WTC11 (cell line): Measurements from ENCODE around the gene LRRC8C. TPM values are rescaled to one million over a fixed set of nuclear protein-coding genes. Genes with fewer than 3 reads are reported as not detected.

Experiments used
- ATAC-seq: fragments of 200-7000 bp; cut with Tn5 transposase; 2 replicates; pipeline ENCODE4 v1.10.0; 2021; ENCODE audit warnings: mild to moderate bottlenecking, moderate library complexity
- CTCF ChIA-PET: fragments of 300-600 bp; sonication (Branson Sonifier 250); formaldehyde crosslinking; loops from one replicate; lab custom pipeline; 2021; ENCODE audit warnings: antibody characterized with exemption; lab: Charles Lee
- POLR2A ChIA-PET: fragments of 350-600 bp; sonication (Branson Sonifier 250); formaldehyde crosslinking; loops from one replicate; lab custom pipeline; 2021; ENCODE audit warnings: antibody characterized with exemption; lab: Charles Lee
- DNase-seq: peaks from one replicate; pipeline ENCODE4 v3.0.0; 2021; ENCODE audit warnings: low spot score
- H3K27ac Mint-ChIP-seq: 2 replicates; pipeline ENCODE4 v1.8.0; 2021; ENCODE audit warnings: mixed read lengths
- H3K27me3 Mint-ChIP-seq: 2 replicates; pipeline ENCODE4 v1.8.0; 2021; ENCODE audit warnings: low read depth, mild to moderate bottlenecking, moderate library complexity, mixed read lengths
- H3K36me3 Mint-ChIP-seq: 2 replicates; pipeline ENCODE4 v1.8.0; 2021; ENCODE audit warnings: mixed read lengths
- H3K4me1 Mint-ChIP-seq: 2 replicates; pipeline ENCODE4 v1.8.0; 2022; ENCODE audit warnings: mixed read lengths
- H3K4me3 Mint-ChIP-seq: 2 replicates; pipeline ENCODE4 v1.8.0; 2021; ENCODE audit warnings: mild to moderate bottlenecking, moderate library complexity, mixed read lengths
- H3K9me3 Mint-ChIP-seq: 2 replicates; pipeline ENCODE4 v1.8.0; 2021; ENCODE audit warnings: mixed read lengths
- ARID4B ChIP-seq: sonication (generic); formaldehyde crosslinking; IDR thresholded peaks from 2 replicates; pipeline ENCODE4 v1.8.0; 2023; ENCODE audit warnings: missing genetic modification reagents, mild to moderate bottlenecking, borderline replicate concordance
- ATF1 ChIP-seq: sonication (generic); formaldehyde crosslinking; IDR thresholded peaks from 2 replicates; pipeline ENCODE4 v1.8.1; 2023; ENCODE audit warnings: mild to moderate bottlenecking, moderate library complexity, missing genetic modification reagents
- E2F4 ChIP-seq: sonication (generic); formaldehyde crosslinking; IDR thresholded peaks from 2 replicates; pipeline ENCODE4 v1.8.1; 2022; ENCODE audit warnings: low read depth, mild to moderate bottlenecking, moderate library complexity, missing genetic modification reagents, borderline replicate concordance
- E2F5 ChIP-seq: sonication (generic); formaldehyde crosslinking; IDR thresholded peaks from 2 replicates; pipeline ENCODE4 v1.8.1; 2022; ENCODE audit warnings: mild to moderate bottlenecking, moderate library complexity, missing genetic modification reagents
- ESRRA ChIP-seq: sonication (generic); formaldehyde crosslinking; IDR thresholded peaks from 2 replicates; pipeline ENCODE4 v1.8.1; 2022; ENCODE audit warnings: mild to moderate bottlenecking, missing genetic modification reagents, borderline replicate concordance
- HMGXB4 ChIP-seq: sonication (generic); formaldehyde crosslinking; IDR thresholded peaks from 2 replicates; pipeline ENCODE4 v1.8.1; 2023; ENCODE audit warnings: mild to moderate bottlenecking, moderate library complexity, missing genetic modification reagents
- NFE2L1 ChIP-seq: sonication (generic); formaldehyde crosslinking; IDR thresholded peaks from 2 replicates; pipeline ENCODE4 v1.8.1; 2023; ENCODE audit warnings: missing genetic modification reagents
- RORB ChIP-seq: fragments of 250-450 bp; sonication (Bioruptor Pico); IDR thresholded peaks from 2 replicates; pipeline ENCODE4 v1.9.0; 2021; ENCODE audit warnings: mild to moderate bottlenecking
- TEAD1 ChIP-seq: sonication (generic); formaldehyde crosslinking; IDR thresholded peaks from 2 replicates; pipeline ENCODE4 v1.8.0; 2022; ENCODE audit warnings: mild to moderate bottlenecking, missing genetic modification reagents
- USF1 ChIP-seq: sonication (generic); formaldehyde crosslinking; IDR thresholded peaks from 2 replicates; pipeline ENCODE4 v1.8.0; 2022; ENCODE audit warnings: mild to moderate bottlenecking, missing genetic modification reagents
- ZNF263 ChIP-seq: sonication (generic); formaldehyde crosslinking; IDR thresholded peaks from 2 replicates; pipeline ENCODE4 v1.8.1; 2022; ENCODE audit warnings: low read depth, mild to moderate bottlenecking, moderate library complexity, missing genetic modification reagents
- ZNF281 ChIP-seq: sonication (generic); formaldehyde crosslinking; IDR thresholded peaks from 2 replicates; pipeline ENCODE4 v1.8.0; 2023; ENCODE audit warnings: mild to moderate bottlenecking, missing genetic modification reagents
- ZNF396 ChIP-seq: fragments of 250-450 bp; sonication (Bioruptor Pico); IDR thresholded peaks from 2 replicates; pipeline ENCODE4 v1.8.0; 2021; ENCODE audit warnings: mild to moderate bottlenecking, moderate library complexity, borderline replicate concordance
- ZNF425 ChIP-seq: fragments of 250-450 bp; sonication (Bioruptor Pico); conservative IDR thresholded peaks from 2 replicates; pipeline ENCODE4 v1.9.0; 2021; ENCODE audit warnings: mild to moderate bottlenecking
- ZNF671 ChIP-seq: fragments of 250-450 bp; sonication (Bioruptor Pico); IDR thresholded peaks from 2 replicates; pipeline ENCODE4 v1.8.0; 2021; ENCODE audit warnings: mild to moderate bottlenecking
- total RNA-seq: library from RNA; stranded (reverse); gene quantifications from 3 replicates; pipeline ENCODE4 v1.2.3, GENCODE V29; 2021

LRRC8C gene
- total RNA-seq, 1 experiment from 2014 or later: 1.8 TPM

- ChIA-PET CTCF (interaction anchor here (0.8 to 2.9 kb wide), 6 partner anchors 33 to 635 kb away, joined by 3 to 45 read pairs (median 3); no protein-coding TSS in a partner anchor), POLR2A (no interaction called here)
- ATAC-seq (peak; percentile 38), DNase-seq (peak; percentile 62)
- Mint-ChIP-seq H3K27me3 (peaks cover 49% of the 10 kb centered on the region), H3K4me1 (peaks cover 18% of the 10 kb centered on the region), H3K36me3 (no peaks in the 10 kb centered on the region), H3K4me3 (peak overlapping the region; percentile 83), H3K9me3 (no peaks in the 10 kb centered on the region), H3K27ac (no peak overlapping the region)
- no peak for TF ChIP-seq ZNF425
- TF ChIP-seq ZNF671 (CRISPR knock-in tag): no peak
- TF ChIP-seq ESRRA (CRISPR knock-in tag): 0 out of 2 replicates have a peak, but pooled peaks have one; percentile 28
- no peak for TF ChIP-seq RORB (CRISPR knock-in tag)
- no peak for TF ChIP-seq ATF1 (CRISPR knock-in tag)
- TF ChIP-seq ZNF396 (CRISPR knock-in tag): no peak
- TF ChIP-seq HMGXB4: peak; percentile 84; the same call in 1 of the 2 replicates
- no peak for TF ChIP-seq TEAD1
- TF ChIP-seq ZNF281 (CRISPR knock-in tag): no peak
- TF ChIP-seq NFE2L1 (CRISPR knock-in tag): 0 out of 2 replicates have a peak, but pooled peaks have one; percentile 31
- 0 out of 2 replicates have a peak, but pooled peaks have one; percentile 18 for TF ChIP-seq ARID4B (CRISPR knock-in tag)
- TF ChIP-seq E2F5 (CRISPR knock-in tag): no peak
- TF ChIP-seq ZNF263 (CRISPR knock-in tag): peak; percentile 3; the same call in 1 of the 2 replicates
- TF ChIP-seq E2F4 (CRISPR knock-in tag): 0 out of 2 replicates have a peak, but pooled peaks have one; percentile 20
- TF ChIP-seq USF1 (CRISPR knock-in tag): no peak
These were observed 404 bp downstream of the LRRC8C start for GRCh38 chr1:89633248-89633799.
